ENCODE measurements around the gene LSAMP. TPM values are rescaled to one million over a fixed set of nuclear protein-coding genes. Genes with fewer than 3 reads are reported as not detected.

LSAMP gene
- total RNA-seq, 1 donor from 2014 or later = 10.2 TPM

DNA sequence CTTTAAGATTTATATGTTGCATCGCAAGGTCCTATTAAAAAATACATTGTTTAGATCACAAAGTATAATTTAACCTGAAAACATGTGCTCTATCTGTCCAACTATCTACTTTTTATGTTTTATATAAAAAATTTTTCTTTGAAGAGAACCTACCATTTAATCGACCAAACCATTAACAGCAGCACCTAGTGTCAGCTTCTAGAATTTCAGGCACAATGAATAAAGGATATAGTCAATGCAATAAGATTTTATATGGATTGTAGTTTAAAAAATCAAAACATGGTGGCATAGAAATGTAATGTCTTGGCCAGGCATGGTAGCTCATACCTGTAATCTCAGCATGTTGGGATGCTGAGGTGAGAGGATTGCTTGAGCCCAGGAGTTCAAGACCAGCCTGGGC lies 508.2 kb downstream of the LSAMP start:
- DNase-seq (ENCODE audit: low read depth) = no peak
- no peaks in the 10 kb centered on the region for H3K36me3 ChIP-seq (ENCODE audit: control insufficient read depth, insufficient read depth, low read length)
- H3K27me3 ChIP-seq (ENCODE audit: control insufficient read depth, insufficient read depth, low read length) = no peaks in the 10 kb centered on the region
- H3K4me3 ChIP-seq (ENCODE audit: low read depth, low read length) = no peak overlapping the region
- TF ChIP-seq, protein P1, sequence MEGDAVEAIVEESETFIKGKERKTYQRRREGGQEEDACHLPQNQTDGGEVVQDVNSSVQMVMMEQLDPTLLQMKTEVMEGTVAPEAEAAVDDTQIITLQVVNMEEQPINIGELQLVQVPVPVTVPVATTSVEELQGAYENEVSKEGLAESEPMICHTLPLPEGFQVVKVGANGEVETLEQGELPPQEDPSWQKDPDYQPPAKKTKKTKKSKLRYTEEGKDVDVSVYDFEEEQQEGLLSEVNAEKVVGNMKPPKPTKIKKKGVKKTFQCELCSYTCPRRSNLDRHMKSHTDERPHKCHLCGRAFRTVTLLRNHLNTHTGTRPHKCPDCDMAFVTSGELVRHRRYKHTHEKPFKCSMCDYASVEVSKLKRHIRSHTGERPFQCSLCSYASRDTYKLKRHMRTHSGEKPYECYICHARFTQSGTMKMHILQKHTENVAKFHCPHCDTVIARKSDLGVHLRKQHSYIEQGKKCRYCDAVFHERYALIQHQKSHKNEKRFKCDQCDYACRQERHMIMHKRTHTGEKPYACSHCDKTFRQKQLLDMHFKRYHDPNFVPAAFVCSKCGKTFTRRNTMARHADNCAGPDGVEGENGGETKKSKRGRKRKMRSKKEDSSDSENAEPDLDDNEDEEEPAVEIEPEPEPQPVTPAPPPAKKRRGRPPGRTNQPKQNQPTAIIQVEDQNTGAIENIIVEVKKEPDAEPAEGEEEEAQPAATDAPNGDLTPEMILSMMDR (IDR thresholded peaks at IDR 0.05; ENCODE audit: insufficient read depth, low read length, poor library complexity, severe bottlenecking) = peak; percentile 36

DNA sequence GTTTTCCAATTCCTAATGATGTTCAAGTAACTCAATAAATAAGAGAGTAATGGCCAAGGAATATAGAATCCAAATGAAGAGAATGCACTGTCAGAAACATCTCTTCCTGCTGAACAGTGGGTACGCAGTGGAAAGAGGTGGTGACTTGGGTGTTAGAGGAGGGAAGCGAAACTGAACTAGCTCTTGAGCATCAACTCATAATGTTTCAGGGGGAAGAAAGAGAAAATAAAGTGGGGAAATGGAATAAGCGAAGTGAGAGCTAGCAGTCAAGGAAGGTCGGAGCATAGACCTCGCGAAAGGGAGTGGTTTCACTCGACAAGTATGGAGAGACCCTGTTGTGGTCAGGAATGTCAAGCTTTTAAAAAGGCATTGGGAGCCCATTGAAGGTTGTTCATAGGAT lies 512.5 kb downstream of the LSAMP start:
- no peaks in the 10 kb centered on the region for H3K27me3 ChIP-seq (ENCODE audit: control insufficient read depth, insufficient read depth, low read length)
- TF ChIP-seq, protein P1 (IDR thresholded peaks at IDR 0.05; ENCODE audit: insufficient read depth, low read length, poor library complexity, severe bottlenecking) = no peak
- H3K36me3 ChIP-seq (ENCODE audit: control insufficient read depth, insufficient read depth, low read length) = no peaks in the 10 kb centered on the region
- no peak for DNase-seq (ENCODE audit: low read depth)
- no peak overlapping the region for H3K4me3 ChIP-seq (ENCODE audit: low read depth, low read length)

DNA sequence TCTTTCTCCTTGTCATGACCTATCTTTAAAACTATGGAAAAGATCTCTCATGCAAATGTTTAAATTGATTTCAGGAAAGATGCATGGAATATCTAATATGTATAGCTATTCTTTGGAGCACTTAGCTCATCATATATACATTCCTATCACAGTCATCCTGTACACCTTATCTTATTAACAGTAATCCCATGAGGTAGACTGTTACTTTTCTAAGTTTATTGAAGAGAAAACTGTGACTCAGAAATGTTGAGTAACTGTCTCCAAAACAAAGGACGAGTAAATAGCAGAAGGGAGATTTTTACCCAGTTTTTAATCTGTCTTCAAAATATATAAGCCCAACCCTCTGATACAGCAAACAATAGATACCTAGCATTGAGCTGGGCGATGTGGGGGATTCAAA lies 513.7 kb downstream of the LSAMP start:
- Histone ChIP-seq H3K27me3 (ENCODE audit: control insufficient read depth, insufficient read depth, low read length) (no peaks in the 10 kb centered on the region), H3K36me3 (ENCODE audit: control insufficient read depth, insufficient read depth, low read length) (no peaks in the 10 kb centered on the region), H3K4me3 (ENCODE audit: low read depth, low read length) (no peak overlapping the region)
- TF ChIP-seq, protein P1 (IDR thresholded peaks at IDR 0.05; ENCODE audit: insufficient read depth, low read length, poor library complexity, severe bottlenecking) = no peak
- DNase-seq (ENCODE audit: low read depth) = no peak

DNA sequence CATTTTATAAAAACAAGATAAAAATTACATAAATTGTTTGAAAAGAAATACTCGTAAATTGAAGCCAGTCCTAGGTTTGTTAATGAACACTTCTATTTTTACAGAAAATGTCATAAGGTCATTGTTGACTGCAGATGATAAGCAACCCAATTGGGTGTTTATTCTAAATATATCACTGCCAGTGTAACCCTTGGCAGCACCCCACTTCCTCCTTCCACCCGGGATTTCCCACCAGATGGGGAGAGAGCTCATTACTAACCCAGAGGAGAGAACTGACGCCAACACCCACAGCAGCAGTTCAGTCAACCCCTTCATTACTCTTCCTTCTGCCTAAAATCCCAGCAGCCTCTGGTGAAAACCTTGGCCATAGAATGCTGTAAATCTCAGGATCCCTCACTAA lies 514.4 kb downstream of the LSAMP start:
- TF ChIP-seq, protein P1 (IDR thresholded peaks at IDR 0.05; ENCODE audit: insufficient read depth, low read length, poor library complexity, severe bottlenecking) = no peak
- no peak for DNase-seq (ENCODE audit: low read depth)
- H3K27me3 ChIP-seq (ENCODE audit: control insufficient read depth, insufficient read depth, low read length) = no peaks in the 10 kb centered on the region

DNA sequence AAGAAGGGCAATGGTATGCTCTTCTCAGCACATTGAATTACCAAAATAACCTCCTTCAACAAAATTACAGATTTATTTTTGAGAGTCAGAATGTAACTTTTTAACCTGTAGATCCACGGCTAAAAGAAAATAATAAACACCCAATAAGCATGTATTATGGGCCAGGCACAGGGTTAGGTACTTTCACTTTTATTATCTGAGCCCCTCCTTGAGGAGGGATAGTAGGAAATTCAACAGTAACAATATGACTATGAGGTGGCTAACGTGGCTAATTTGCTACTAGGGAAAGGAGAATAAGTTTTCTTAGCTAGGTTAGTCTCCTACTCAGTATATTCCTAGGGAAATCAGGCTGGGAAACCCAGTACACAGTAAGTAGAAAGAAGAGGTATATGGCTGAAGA lies 515.1 kb downstream of the LSAMP start:
- Histone ChIP-seq H3K27me3 (ENCODE audit: control insufficient read depth, insufficient read depth, low read length) (no peaks in the 10 kb centered on the region), H3K4me3 (ENCODE audit: low read depth, low read length) (no peak overlapping the region), H3K36me3 (ENCODE audit: control insufficient read depth, insufficient read depth, low read length) (no peaks in the 10 kb centered on the region)
- DNase-seq (ENCODE audit: low read depth) = no peak
- TF ChIP-seq, protein P1 (IDR thresholded peaks at IDR 0.05; ENCODE audit: insufficient read depth, low read length, poor library complexity, severe bottlenecking) = no peak

More for the DNA sequence above, 514.4 kb downstream of the LSAMP start:
- no peak overlapping the region for H3K4me3 ChIP-seq (ENCODE audit: low read depth, low read length)
- no peaks in the 10 kb centered on the region for H3K36me3 ChIP-seq (ENCODE audit: control insufficient read depth, insufficient read depth, low read length)

DNA sequence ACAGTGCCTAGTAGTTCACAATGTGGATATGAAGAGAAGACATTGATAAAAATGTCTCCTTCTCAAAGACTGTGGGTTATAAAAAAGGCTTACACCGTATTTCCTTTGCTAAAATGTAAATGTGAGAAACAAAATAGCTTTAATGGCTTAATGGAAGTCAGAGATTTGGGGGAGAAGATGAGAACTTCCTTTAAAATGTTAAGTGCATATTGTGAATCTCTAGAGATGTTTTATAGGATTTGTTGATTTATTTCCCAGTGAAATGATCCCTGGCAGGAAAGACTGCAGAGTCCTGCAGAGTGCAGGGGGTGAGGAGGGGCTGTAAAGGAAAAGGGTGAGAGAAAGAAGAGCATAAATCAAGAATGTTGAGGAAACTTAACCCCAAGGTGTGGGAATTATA lies 516.9 kb downstream of the LSAMP start:
- Histone ChIP-seq H3K27me3 (ENCODE audit: control insufficient read depth, insufficient read depth, low read length) (no peaks in the 10 kb centered on the region), H3K36me3 (ENCODE audit: control insufficient read depth, insufficient read depth, low read length) (no peaks in the 10 kb centered on the region), H3K4me3 (ENCODE audit: low read depth, low read length) (no peak overlapping the region)
- TF ChIP-seq, protein P1 (IDR thresholded peaks at IDR 0.05; ENCODE audit: insufficient read depth, low read length, poor library complexity, severe bottlenecking) = no peak
- DNase-seq (ENCODE audit: low read depth) = no peak

Data from kidney epithelial cell (primary cell).